ENCODE data around the gene MPP2. TPM values are rescaled to one million over a fixed set of nuclear protein-coding genes. Genes with fewer than 3 reads are reported as not detected.
"Not testable (repeated sequence)": the region's sequence is repeated elsewhere in the genome, so short reads cannot be mapped to it uniquely, and the experiment has no call there.

The MPP2 gene
- total RNA-seq, 2 donors from 2014 or later, result 1.1 to 2.8 TPM

- Histone ChIP-seq H3K36me3 (no peaks in the 10 kb centered on the region), H3K9ac (ENCODE audit: low read depth in 2 of 2, low read length in 2 of 2) (no peak overlapping the region), H3K4me1 (no peaks in the 10 kb centered on the region), H3K27ac (no peak overlapping the region), H3K4me3 (no peak overlapping the region), H3K9me3 (no peaks in the 10 kb centered on the region), H3K27me3 (no peaks in the 10 kb centered on the region)
- intact Hi-C loops (cut with DNase I), result no loop called here
- no peak for DNase-seq
- TF ChIP-seq CTCF (IDR thresholded peaks at IDR 0.05), result no peak
Measured at GRCh38 chr17:43842975-43843325, 64.4 kb downstream of the MPP2 start.

DNA sequence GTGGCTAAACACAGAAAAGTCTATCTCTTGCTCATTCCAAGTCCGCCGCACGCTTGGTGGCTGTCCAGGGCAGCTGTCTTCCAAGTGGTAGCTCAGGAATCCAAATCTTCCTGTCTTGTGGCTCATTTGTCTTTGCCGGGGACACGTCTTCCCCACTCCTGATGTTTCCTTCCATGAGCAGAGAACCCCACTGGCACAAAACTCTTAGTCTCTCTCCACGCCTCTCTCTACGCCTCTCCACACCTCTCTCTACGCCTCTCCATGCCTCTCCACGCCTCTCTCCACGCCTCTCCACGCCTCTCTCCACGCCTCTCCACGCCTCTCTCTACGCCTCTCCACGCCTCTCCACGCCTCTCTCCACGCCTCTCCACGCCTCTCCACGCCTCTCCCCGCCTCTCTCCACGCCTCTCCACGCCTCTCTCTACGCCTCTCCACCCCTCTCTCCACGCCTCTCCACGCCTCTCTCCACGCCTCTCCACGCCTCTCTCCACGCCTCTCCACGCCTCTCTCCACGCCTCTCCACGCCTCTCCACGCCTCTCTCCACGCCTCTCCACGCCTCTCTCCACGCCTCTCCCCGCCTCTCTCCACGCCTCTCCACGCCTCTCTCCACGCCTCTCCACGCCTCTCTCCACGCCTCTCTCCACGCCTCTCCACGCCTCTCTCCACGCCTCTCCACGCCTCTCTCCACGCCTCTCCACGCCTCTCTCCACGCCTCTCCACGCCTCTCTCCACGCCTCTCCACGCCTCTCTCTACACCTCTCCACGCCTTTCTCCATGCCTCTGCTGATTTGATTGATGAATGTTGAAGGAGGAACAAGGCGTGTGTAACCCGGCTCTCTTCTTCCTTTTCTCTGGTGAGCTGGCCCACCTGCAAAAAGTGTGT lies 65.0 kb downstream of the MPP2 start:
- DNase-seq; H3K9ac ChIP-seq (ENCODE audit: low read depth in 2 of 2, low read length in 2 of 2); H3K9me3 ChIP-seq; H3K4me3 ChIP-seq; H3K27ac ChIP-seq; H3K36me3 ChIP-seq; H3K27me3 ChIP-seq; intact Hi-C loops (cut with DNase I); H3K4me1 ChIP-seq: not testable (repeated sequence)

- Histone ChIP-seq H3K36me3 (no peaks in the 10 kb centered on the region), H3K4me1 (no peaks in the 10 kb centered on the region), H3K27ac (no peak overlapping the region), H3K27me3 (no peaks in the 10 kb centered on the region), H3K9ac (ENCODE audit: low read depth in 2 of 2, low read length in 2 of 2) (no peak overlapping the region), H3K9me3 (no peaks in the 10 kb centered on the region), H3K4me3 (no peak overlapping the region)
- no peak for TF ChIP-seq CTCF (IDR thresholded peaks at IDR 0.05)
- DNase-seq, result no peak
- intact Hi-C loops (cut with DNase I), result no loop called here
Measured at GRCh38 chr17:43841282-43841681, 66.1 kb downstream of the MPP2 start.

- Histone ChIP-seq H3K4me1 (no peaks in the 10 kb centered on the region), H3K9me3 (no peaks in the 10 kb centered on the region), H3K4me3 (no peak overlapping the region), H3K36me3 (no peaks in the 10 kb centered on the region), H3K27ac (no peak overlapping the region), H3K27me3 (no peaks in the 10 kb centered on the region), H3K9ac (ENCODE audit: low read depth in 2 of 2, low read length in 2 of 2) (no peak overlapping the region)
- intact Hi-C loops (cut with DNase I), result no loop called here
- TF ChIP-seq CTCF (IDR thresholded peaks at IDR 0.05), result no peak
- no peak for DNase-seq
Measured at GRCh38 chr17:43840814-43841213, 66.5 kb downstream of the MPP2 start.

DNA sequence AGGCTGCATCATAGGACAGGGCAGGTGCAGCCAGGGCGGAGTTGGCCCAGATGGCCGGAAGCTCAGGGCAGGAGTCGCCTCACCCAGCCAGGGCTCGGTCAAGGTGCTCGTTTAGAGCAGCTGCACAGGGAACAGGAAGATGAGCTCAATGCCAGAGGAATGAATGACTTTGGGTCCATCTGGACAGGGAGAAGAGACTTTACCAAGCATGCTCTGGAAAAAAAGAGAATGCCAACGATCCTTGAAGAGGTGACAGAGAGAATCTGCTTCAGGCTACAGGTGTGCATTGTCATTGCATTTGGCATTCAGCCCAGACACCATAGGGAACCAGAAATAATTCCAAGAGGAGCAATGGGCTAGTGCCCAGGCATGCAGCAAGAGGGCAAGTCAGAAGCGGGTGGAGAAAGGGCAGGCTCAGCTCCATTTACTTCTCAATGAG lies 67.6 kb downstream of the MPP2 start:
- Histone ChIP-seq H3K27ac (no peak overlapping the region), H3K4me3 (no peak overlapping the region), H3K9ac (ENCODE audit: low read depth in 2 of 2, low read length in 2 of 2) (peak overlapping the region in 1 of 2 donors; percentile 34)

More for the DNA sequence above, 67.6 kb downstream of the MPP2 start:
- Histone ChIP-seq H3K4me1 (no peaks in the 10 kb centered on the region), H3K36me3 (no peaks in the 10 kb centered on the region), H3K9me3 (no peaks in the 10 kb centered on the region), H3K27me3 (no peaks in the 10 kb centered on the region)
- intact Hi-C loops (cut with DNase I), result no loop called here
- DNase-seq, result peak; percentile 85
- no peak for TF ChIP-seq CTCF (IDR thresholded peaks at IDR 0.05)

Measured in colonic mucosa (tissue), 4 donors.